Measurements from ENCODE around the gene SERTAD2. TPM values are rescaled to one million over a fixed set of nuclear protein-coding genes. Genes with fewer than 3 reads are reported as not detected.

The SERTAD2 gene
- total RNA-seq, result 13.6 TPM
- long read RNA-seq, partial matches to known transcripts, result 0 of 1 reads
- long read RNA-seq, other reads (novel, unspliced or antisense), result 1 of 1 reads

DNA sequence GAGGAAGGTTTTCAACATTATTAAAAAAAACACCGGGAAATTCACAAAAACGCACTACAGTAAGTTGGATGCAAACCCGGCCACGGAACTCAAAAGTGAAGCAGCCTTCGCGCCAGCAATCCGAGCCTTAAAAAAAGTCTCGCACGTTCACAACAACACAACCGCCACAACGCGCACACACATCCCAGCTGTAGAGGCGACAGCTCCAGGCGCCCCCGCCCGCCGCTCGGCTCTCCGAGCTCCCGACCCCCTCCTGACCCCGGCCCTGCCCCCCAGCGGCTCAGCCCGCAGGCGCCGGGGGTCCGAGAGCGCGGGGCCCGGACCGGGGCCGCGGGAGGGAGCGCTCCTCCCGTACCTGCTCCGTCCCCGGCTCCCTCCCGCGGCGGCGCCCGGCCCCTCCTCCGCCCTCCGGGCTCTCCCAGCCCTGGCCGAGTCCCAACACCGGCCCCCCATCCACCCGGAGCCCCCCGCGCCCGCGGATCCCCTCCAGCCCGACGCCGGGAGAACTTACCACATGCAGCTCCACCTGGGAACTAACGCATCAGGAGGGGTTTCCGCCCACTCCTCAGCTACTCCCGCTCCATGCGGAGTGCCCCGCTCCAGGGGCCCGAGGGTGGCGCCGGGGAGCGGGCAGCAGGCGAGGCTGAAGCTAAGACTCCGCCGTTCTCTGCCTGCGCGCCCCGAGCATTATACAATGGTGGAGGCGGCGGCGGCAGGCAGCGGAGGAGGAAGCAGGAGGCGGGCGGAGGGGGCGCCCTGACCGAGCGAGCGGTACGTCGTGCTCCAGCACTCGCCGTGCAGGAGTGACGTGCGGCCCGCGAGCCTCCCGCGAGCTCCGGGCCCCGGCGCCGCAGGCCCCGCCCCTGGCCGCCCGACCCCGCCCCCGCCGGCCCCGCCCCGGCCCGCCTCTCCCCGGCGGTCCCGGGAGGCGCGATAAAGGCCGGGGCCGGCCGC lies at the start of gene SERTAD2:
Gene SERTAD2, minus strand, starts transcription at position 805 of the 954 bp plus-strand sequence. CDS start 17,042 bp downstream, outside the sequence.
- DNase-seq (ENCODE audit: missing footprints) (peak; percentile 96), ATAC-seq (peak; percentile 93)
- intact Hi-C loops (cut with DNase I), result loop anchor here (1.0 to 5.0 kb wide), 4 partner anchors 98 to 205 kb away; partner anchors contain the start of gene AFTPH

DNA sequence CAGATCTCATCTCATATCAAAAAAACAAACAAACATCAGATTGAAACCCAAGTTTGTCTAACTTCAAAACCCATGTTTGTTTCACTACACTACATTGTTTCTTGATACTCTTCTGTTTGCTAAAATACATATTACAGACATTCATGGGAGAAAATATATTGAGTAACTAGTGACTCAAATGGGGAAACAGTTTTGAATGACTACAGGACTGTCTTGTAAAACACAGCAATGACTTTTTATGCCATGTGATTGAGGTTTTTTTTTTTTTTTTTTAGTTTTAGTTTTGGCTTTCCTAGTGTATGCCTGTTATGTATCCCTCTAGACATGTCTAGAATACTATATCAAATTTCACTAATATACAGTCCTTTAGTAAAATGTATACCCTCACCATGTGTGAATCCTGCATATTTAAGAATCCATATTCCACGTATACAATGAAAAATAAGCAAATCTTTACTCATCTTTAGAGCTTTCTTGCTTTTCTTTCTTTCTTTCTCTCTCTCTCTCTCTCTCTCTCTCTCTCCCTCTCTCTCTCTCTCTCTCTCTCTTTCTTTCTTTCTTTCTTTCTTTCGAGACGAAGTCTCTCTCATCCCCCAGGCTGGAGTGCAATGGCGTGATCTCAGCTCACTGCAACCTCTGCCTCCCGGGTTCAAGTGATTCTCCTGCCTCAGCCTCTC lies 46.6 kb upstream of the SERTAD2 start:
- DNase-seq (ENCODE audit: missing footprints) (no peak), ATAC-seq (no peak)
- intact Hi-C loops (cut with DNase I), result no loop called here

DNA sequence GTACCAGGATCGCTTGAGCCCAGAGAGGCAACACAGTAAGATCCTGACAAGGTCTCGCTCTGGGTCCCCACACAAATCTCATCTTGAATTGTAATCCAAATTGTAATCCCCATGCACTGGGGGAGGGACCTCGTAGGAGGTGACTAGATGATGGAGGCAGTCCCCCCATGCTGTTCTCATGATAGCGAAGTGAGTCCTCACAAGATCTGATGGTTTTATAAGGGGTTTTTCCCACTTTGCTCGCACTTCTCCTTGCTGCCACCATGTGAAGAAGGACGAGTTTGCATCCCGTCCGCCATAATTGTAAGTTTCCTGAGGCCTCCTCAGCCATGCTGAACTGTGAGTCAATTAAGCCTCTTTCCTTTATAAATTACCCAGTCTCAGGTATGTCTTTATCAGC lies 46.0 kb upstream of the SERTAD2 start:
- intact Hi-C loops (cut with DNase I), result no loop called here
- DNase-seq (ENCODE audit: missing footprints) (no peak), ATAC-seq (no peak)

- ATAC-seq, result no peak
- DNase-seq (ENCODE audit: missing footprints), result no peak
- intact Hi-C loops (cut with DNase I), result no loop called here
These were observed 45.1 kb upstream of the SERTAD2 start for GRCh38 chr2:64698668-64699444.

DNA sequence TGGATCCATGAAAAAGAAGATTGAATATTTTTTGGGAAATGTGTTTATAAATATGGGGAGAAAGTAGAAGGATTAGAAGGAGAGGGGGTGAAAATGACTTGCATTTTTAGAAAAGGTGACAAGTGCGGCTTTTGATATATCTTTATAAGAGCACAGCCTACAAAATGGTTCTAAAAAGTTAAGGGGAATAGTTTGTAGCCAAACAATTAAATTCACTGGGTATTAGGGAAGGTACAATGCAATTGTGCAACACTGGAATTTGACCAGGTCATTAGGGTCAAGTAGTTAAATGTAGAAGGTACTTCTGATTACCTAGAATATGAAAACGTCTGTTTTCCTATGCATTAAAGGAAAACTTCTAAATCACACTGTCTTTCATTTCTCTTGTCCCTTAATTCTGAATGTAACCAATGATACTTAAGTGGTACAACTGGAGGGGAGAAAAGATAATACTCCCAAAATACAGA lies 44.5 kb upstream of the SERTAD2 start:
- DNase-seq (ENCODE audit: missing footprints), result no peak
- intact Hi-C loops (cut with DNase I), result no loop called here
- ATAC-seq, result no peak

DNA sequence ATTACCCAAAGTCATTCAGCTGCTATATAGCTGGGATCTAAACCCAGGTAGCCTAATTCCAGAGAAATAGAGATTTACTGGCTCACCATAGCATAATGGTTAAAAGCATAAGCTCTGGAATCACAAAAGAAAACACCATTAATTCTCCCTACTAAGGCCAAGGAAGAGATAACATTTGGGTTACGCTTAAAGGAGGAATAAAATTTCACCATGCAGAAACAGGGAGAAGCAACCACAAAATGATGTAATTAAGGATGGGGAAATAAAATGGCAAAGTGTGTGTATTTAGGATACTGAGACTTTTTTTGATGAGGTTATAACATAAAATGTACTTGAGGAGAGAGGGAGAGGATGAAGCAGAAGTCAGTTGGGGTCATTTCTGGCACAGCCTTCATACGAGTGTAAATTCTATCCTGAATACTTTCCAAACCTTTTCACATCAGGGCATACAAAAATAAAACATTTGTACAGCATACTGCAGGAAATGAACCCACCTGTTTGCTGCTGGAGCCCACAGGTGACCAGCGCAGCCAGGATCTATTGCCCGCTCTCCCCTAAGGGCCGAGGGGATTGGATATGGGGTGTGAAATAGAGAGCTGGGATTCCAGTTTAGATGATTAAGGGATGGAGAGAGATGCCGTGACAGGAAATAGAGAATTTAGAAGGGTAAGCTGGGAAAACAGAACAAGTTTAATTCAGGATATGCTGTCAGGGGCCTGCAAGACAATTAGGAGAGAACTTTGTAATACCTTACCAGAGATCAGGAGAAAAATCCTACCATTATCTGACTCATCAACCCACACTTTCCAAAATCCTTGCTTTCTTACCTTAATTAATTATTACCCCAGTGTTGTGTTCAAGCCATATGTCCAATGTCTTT lies 43.8 kb upstream of the SERTAD2 start:
- no peak for DNase-seq (ENCODE audit: missing footprints)
- intact Hi-C loops (cut with DNase I), result no loop called here
- no peak for ATAC-seq

- intact Hi-C loops (cut with DNase I), result no loop called here
- DNase-seq (ENCODE audit: missing footprints) (no peak), ATAC-seq (no peak)
These were observed 42.9 kb upstream of the SERTAD2 start for GRCh38 chr2:64696636-64697035.

- ATAC-seq (no peak), DNase-seq (ENCODE audit: missing footprints) (no peak)
- intact Hi-C loops (cut with DNase I), result no loop called here
These were observed 42.1 kb upstream of the SERTAD2 start for GRCh38 chr2:64695721-64696261.

DNA sequence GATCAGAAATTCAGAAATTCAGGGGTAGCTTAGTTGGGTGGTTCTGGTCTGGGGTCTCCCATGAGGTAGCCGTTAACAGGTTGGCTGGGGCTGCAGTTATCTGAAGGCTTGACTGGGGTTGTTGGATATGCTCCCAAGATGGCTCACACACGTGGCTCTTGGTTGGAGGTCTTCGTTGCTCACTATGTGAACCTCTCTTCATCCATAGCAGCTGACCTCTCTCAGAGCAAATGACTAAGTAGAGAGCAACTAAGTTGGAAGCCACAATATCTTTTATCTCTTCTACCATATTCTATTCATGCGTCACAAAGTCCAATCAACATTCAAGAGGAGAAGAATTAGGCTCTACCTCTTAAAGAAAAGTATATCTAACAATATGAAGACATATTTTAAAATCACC lies 38.7 kb upstream of the SERTAD2 start:
- intact Hi-C loops (cut with DNase I), result no loop called here
- ATAC-seq (no peak), DNase-seq (ENCODE audit: missing footprints) (no peak)

DNA sequence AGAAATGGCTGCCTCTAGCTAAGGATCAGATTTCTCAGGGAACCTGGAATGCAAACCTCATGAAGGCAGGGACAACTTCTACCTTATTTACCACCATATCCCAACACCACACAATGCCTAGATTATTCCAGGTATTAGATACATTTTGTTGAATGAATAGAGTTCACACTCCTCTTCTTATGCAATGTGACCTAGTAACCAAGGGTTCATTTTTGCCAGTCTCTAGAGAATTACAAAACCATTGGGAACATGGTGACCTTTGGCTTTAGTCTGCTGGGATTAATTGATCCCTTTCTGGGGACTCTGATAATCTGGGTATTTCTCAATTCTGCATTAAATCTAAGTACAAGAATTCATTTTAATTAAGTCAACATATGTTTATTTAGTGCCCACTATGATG lies 35.2 kb upstream of the SERTAD2 start:
- ATAC-seq (no peak), DNase-seq (ENCODE audit: missing footprints) (no peak)
- intact Hi-C loops (cut with DNase I), result no loop called here

- no peak for DNase-seq (ENCODE audit: missing footprints)
- ATAC-seq, result no peak
- intact Hi-C loops (cut with DNase I), result no loop called here
These were observed 32.7 kb upstream of the SERTAD2 start for GRCh38 chr2:64686283-64686956.

DNA sequence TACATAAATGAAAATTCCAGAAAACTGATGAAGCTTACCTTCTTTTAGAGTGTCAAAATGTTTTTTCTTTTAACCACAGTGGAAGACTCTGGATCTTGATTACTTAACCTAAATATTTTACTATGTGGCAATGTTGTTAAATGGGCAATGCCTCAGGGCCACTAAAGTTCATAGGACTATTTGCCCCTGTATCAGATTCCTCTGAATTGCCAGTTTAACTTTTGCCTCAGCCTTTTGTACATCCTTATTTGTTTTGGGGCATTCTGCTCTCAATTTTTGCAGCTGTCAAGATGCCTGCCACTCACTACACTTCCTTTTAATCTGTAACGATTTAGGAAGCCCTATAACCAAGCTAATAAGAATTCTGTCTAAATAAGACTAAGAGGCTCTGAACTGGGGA lies 31.7 kb upstream of the SERTAD2 start:
- intact Hi-C loops (cut with DNase I), result no loop called here
- no peak for ATAC-seq

GRCh38 chr2:64683771-64684510 lies 30.2 kb upstream of the SERTAD2 start:
- ATAC-seq, result no peak
- DNase-seq (ENCODE audit: missing footprints), result no peak
- intact Hi-C loops (cut with DNase I), result no loop called here

More for the DNA sequence above, 31.7 kb upstream of the SERTAD2 start:
- DNase-seq (ENCODE audit: missing footprints), result no peak

DNA sequence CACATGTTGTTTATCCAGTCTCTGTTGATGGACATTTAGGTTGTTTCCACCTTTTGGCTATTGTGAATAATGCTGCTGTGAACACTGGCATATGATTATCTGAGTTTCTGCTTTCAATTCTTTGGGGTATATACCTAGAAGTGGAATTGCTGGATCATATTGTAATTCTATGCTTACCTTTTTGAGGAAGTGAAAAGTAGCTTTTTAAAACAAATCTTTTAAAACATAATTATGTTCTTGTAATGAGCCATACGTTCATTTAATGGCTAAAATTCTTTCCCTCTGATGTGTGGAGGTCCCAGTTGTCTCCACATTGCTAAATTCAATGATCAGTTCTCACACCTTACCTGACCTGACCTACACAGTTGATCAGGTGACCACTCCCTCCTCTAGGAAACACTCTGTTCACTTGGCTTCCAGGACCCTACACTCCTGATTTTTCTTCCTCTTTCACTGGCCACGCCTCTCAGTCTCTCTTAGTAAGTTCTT lies 27.8 kb upstream of the SERTAD2 start:
- no peak for DNase-seq (ENCODE audit: missing footprints)
- intact Hi-C loops (cut with DNase I), result no loop called here
- ATAC-seq, result no peak

GRCh38 chr2:64679673-64680425 lies 26.1 kb upstream of the SERTAD2 start:
- intact Hi-C loops (cut with DNase I), result no loop called here
- ATAC-seq, result no peak

More at GRCh38 chr2:64679673-64680425, 26.1 kb upstream of the SERTAD2 start:
- DNase-seq (ENCODE audit: missing footprints), result no peak

Measured in Right ventricle myocardium inferior (tissue), 1 donor.